Skeletal muscle tissue (tissue), 4 donors: ENCODE results near the gene CRIP3. TPM values are rescaled to one million over a fixed set of nuclear protein-coding genes. Genes with fewer than 3 reads are reported as not detected.

ENCODE experiments used
- H3K27ac ChIP-seq: one replicate; pipeline ENCODE4 v1.7.0; 2013; ENCODE audit warnings: mild to moderate bottlenecking, low read depth, low read length, inconsistent platforms
- H3K27me3 ChIP-seq, 3 donors: one replicate each; pipeline ENCODE4 v1.7.0; 2013; ENCODE audit warnings: low read length in 3 of 3; ENCODE audit not compliant: control insufficient read depth in 3 of 3, insufficient read depth in 3 of 3
- H3K36me3 ChIP-seq, 3 donors: one replicate each; pipeline ENCODE4 v1.7.0; 2013; ENCODE audit warnings: low read length in 3 of 3; ENCODE audit not compliant: control insufficient read depth in 3 of 3, insufficient read depth in 3 of 3
- H3K4me1 ChIP-seq, 3 donors: one replicate each; pipeline ENCODE4 v1.7.0; 2013; ENCODE audit warnings: low read length in 3 of 3, mild to moderate bottlenecking in 3 of 3; ENCODE audit not compliant: control insufficient read depth in 3 of 3, insufficient read depth in 3 of 3
- H3K4me3 ChIP-seq, 3 donors: one replicate each; pipeline ENCODE4 v1.7.0; 2013; ENCODE audit warnings: low read length in 3 of 3
- H3K9ac ChIP-seq, 3 donors: one replicate each; pipeline ENCODE4 v1.7.0; 2013; ENCODE audit warnings: low read length in 3 of 3, mild to moderate bottlenecking in 3 of 3, moderate library complexity in 2 of 3, low read depth in 1 of 3
- H3K9me3 ChIP-seq, 3 donors: one replicate each; pipeline ENCODE4 v1.7.0; 2013; ENCODE audit warnings: low read length in 3 of 3; ENCODE audit not compliant: control insufficient read depth in 3 of 3
- total RNA-seq: library from RNA; depleted of rRNA; stranded (reverse); fragments of >200 nt; gene quantifications from one replicate; pipeline ENCODE4 v1.2.3, GENCODE V29; 2014
- donor health status: Osteomylitis.

Gene CRIP3
- total RNA-seq, 1 donor from 2014 or later, result 2.1 TPM

DNA sequence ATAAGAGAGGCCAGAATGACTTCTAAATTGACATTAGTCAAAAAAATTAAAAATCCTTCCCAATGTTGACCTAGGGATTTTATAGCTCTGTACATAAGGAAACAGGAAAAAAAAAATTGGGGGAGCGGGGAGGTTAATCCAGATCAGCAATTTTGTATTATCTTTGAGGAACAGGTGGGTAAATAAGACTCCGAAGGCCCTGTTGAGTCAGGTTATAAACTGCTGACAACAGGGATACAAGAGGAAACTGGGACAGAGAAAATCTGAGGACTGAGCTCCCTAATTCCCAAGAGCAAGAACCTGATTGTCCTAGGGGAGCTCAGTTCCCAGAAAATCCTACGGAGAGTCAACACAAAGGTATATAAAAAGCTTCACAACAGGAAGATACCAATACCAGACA is 26.8 kb upstream of the CRIP3 start:
- no peaks in the 10 kb centered on the region for H3K9me3 ChIP-seq
- H3K4me3 ChIP-seq, result no peak overlapping the region
- no peaks in the 10 kb centered on the region for H3K27me3 ChIP-seq
- no peak overlapping the region for H3K27ac ChIP-seq
- H3K36me3 ChIP-seq, result peaks cover 9 to 34% (median 34%) of the 10 kb centered on the region in 3 donors
- H3K9ac ChIP-seq, result no peak overlapping the region
- peaks cover 0 to 5% (median 0%) of the 10 kb centered on the region in 3 donors for H3K4me1 ChIP-seq

DNA sequence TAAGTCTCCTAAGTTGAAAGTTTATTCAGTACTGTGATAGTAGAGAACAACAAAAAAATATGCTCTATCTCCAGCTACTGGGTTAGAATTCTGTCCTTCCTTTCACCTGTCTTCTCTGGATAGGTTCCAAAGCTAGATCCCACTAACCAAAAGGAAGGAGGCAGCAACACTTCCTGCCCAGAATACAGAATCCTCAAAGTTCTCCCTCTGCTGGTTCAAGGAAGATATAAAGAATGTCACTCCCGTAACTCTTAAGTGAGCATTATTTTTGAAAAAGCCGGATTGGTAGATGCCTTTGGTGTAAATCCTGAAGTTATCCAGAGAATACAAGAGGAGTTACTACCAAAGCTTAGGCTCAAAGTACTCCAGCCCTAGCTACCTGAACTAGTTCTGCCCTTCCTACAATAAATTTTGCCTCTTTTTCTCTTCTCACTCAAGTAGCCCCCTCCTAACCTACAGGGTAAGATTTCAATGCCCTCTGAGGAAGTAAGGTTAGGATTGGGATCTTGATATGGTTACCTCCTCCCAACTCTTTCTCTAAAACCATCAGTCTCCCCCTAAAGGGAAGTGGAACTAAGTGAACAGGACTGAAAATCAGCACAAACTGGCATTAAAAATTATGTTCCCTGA is 26.0 kb upstream of the CRIP3 start:
- Histone ChIP-seq H3K27ac (no peak overlapping the region), H3K36me3 (peaks cover 5 to 26% (median 25%) of the 10 kb centered on the region in 3 donors), H3K27me3 (no peaks in the 10 kb centered on the region), H3K9me3 (no peaks in the 10 kb centered on the region), H3K4me3 (no peak overlapping the region), H3K4me1 (peaks cover 0 to 5% (median 0%) of the 10 kb centered on the region in 3 donors), H3K9ac (no peak overlapping the region)

- Histone ChIP-seq H3K4me1 (peaks cover 0 to 5% (median 0%) of the 10 kb centered on the region in 3 donors), H3K9me3 (no peaks in the 10 kb centered on the region), H3K4me3 (no peak overlapping the region), H3K36me3 (peaks cover 0 to 9% (median 7%) of the 10 kb centered on the region in 3 donors), H3K9ac (no peak overlapping the region), H3K27ac (no peak overlapping the region), H3K27me3 (no peaks in the 10 kb centered on the region)
Measured at GRCh38 chr6:43331891-43332290, 23.3 kb upstream of the CRIP3 start.

- Histone ChIP-seq H3K4me3 (no peak overlapping the region), H3K9me3 (no peaks in the 10 kb centered on the region), H3K27ac (no peak overlapping the region), H3K27me3 (no peaks in the 10 kb centered on the region), H3K4me1 (peaks cover 0 to 5% (median 0%) of the 10 kb centered on the region in 3 donors), H3K36me3 (peaks cover 0 to 9% (median 5%) of the 10 kb centered on the region in 3 donors), H3K9ac (no peak overlapping the region)
Measured at GRCh38 chr6:43331470-43331869, 22.8 kb upstream of the CRIP3 start.

DNA sequence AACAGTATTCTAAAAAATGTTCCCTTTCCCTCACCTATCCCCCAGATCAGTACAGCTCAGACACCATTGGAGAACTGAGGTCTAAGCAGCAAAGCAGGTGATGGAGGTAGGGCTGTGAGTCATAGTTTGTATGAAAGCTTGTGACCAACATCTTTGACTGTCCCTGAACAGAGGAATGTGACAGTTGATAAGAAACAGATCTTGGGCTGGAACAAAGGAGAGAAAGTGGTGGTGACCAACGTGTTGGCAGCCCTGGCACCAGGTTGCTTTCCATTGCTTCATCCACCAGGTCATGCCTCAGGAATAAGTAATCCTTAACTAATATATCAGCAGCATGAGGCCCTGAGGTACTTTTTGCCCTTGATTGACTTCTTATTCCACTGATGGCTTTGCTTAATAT is 19.9 kb upstream of the CRIP3 start:
- Histone ChIP-seq H3K27me3 (no peaks in the 10 kb centered on the region), H3K9ac (no peak overlapping the region), H3K27ac (no peak overlapping the region), H3K4me1 (no peaks in the 10 kb centered on the region), H3K4me3 (no peak overlapping the region), H3K9me3 (peaks cover 0 to 2% (median 0%) of the 10 kb centered on the region in 3 donors), H3K36me3 (peaks cover 0 to 5% (median 0%) of the 10 kb centered on the region in 3 donors)

- Histone ChIP-seq H3K9ac (no peak overlapping the region), H3K9me3 (peaks cover 0 to 2% (median 0%) of the 10 kb centered on the region in 3 donors), H3K27me3 (no peaks in the 10 kb centered on the region), H3K27ac (no peak overlapping the region), H3K4me1 (no peaks in the 10 kb centered on the region), H3K4me3 (no peak overlapping the region), H3K36me3 (peaks cover 0 to 5% (median 0%) of the 10 kb centered on the region in 3 donors)
Measured at GRCh38 chr6:43325876-43326275, 17.2 kb upstream of the CRIP3 start.

DNA sequence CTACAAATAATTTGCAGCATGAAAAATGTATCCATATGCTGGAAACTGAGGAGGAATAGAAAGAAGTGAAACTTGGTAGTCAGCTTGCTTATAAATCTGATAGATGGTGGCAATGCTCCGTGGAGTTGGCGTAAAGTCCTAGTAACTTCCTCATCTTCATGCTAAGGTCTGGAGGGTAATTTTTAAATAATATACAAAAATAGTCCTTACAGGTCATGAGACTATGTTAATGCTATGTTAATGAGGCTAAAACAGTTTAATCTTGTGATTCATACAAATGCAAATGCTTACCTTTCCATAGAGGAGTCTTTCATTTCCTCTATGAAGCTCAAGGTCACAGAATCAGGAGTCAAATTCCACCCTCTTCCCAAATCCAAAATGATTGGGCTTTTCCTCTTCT is 9.4 kb upstream of the CRIP3 start:
- Histone ChIP-seq H3K4me3 (no peak overlapping the region), H3K9ac (no peak overlapping the region), H3K36me3 (no peaks in the 10 kb centered on the region), H3K27ac (no peak overlapping the region), H3K9me3 (no peaks in the 10 kb centered on the region), H3K4me1 (no peaks in the 10 kb centered on the region), H3K27me3 (no peaks in the 10 kb centered on the region)

DNA sequence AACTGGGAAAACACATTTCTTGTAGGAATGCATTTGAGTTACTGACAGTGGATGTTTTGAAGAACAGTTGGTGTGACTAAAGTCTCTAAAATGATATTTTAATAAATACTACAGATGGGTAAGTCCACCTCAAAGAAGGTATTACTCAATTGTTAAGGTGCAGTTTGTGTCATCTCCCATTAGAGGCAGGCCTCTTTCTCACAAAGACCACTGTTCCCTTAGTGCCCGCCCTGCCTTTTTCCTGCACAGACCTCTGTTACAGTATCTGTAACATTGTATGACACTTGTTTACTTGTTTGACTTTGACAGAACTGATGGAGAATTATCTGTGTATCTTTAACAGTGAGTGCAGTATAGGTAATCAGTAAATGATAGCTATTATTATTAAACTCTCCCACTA is 5.2 kb upstream of the CRIP3 start:
- no peaks in the 10 kb centered on the region for H3K9me3 ChIP-seq
- peaks cover 1 to 4% (median 2%) of the 10 kb centered on the region in 3 donors for H3K4me1 ChIP-seq
- H3K36me3 ChIP-seq, result no peaks in the 10 kb centered on the region
- H3K9ac ChIP-seq, result no peak overlapping the region
- no peak overlapping the region for H3K27ac ChIP-seq
- no peak overlapping the region for H3K4me3 ChIP-seq
- H3K27me3 ChIP-seq, result peaks cover 0 to 5% (median 4%) of the 10 kb centered on the region in 3 donors

GRCh38 chr6:43311666-43312065 is 3.0 kb upstream of the CRIP3 start:
- Histone ChIP-seq H3K36me3 (no peaks in the 10 kb centered on the region), H3K27ac (no peak overlapping the region), H3K9me3 (no peaks in the 10 kb centered on the region), H3K9ac (no peak overlapping the region), H3K4me1 (peaks cover 11 to 12% (median 11%) of the 10 kb centered on the region in 3 donors), H3K27me3 (peaks cover 5 to 23% (median 22%) of the 10 kb centered on the region in 3 donors), H3K4me3 (no peak overlapping the region)

GRCh38 chr6:43310624-43311023 is 2.0 kb upstream of the CRIP3 start:
- no peaks in the 10 kb centered on the region for H3K9me3 ChIP-seq
- H3K27ac ChIP-seq, result no peak overlapping the region
- H3K4me3 ChIP-seq, result no peak overlapping the region
- peaks cover 8 to 30% (median 24%) of the 10 kb centered on the region in 3 donors for H3K27me3 ChIP-seq
- H3K9ac ChIP-seq, result no peak overlapping the region
- peaks cover 11 to 13% (median 12%) of the 10 kb centered on the region in 3 donors for H3K4me1 ChIP-seq
- H3K36me3 ChIP-seq, result no peaks in the 10 kb centered on the region
